ENCODE results near the gene LILRA1.
"Not testable (repeated sequence)": the region's sequence is repeated elsewhere in the genome, so short reads cannot be mapped to it uniquely, and the experiment has no call there.

The LILRA1 gene

DNA sequence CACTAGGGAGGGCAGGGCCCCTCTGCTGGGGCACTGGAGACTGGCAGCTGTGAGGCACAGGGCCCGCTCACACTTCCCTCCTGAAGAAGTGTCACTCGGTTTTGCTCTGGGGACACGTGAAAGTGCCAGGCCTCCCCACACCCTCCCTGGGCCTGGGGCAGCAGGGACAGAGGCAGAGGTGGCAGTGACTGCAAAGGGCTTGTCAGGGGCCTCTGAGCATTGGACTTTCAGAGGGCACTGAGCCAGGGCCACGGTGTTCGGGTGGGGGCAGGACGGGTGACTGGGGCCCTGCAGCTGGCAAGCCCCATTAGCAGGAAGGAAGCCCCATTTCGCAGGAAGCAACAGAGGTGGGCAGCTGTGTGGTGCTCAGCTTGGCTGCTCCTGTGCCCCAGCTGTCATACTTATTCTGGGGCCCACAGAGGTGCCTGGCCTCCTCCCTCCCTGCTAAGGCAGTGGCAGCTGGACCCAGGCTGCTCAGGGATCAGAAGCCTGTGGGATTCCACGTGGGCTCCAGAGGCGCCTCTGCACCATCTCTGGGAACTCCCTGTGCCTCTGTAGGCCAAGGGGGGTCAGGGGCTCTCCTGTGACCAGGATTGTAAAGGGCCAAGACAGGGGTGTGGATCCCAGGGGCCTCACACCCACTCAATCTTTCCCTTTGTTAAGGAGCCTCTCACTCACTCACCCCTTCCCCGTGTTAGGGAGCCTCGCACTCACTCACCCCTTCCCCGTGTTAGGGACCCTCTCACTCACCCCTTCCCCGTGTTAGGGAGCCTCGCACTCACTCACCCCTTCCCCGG lies 31.7 kb downstream of the LILRA1 start:
- not testable (repeated sequence) for DNase-seq (ENCODE audit: low read depth, low spot score)

DNA sequence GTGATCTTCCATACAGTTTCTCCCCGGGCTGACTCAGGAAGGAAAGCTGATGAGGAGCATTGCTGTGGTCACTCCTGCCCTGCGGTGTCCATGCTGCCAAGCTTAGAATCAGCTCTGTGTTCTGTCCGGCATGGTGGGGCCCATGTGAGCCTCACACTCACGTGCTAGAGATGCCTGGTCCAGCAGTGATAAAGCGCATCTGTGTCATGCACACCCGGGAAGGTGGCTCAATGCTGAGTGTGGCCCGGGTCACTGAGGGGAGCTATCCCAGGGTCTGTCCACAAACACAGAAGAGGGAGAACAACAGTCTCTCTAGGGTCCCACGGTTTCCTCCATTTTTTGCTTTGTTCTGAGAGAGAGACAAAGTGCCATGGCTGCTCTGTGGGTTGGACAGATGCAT lies 33.3 kb downstream of the LILRA1 start:
- DNase-seq (ENCODE audit: low read depth, low spot score): no peak

DNA sequence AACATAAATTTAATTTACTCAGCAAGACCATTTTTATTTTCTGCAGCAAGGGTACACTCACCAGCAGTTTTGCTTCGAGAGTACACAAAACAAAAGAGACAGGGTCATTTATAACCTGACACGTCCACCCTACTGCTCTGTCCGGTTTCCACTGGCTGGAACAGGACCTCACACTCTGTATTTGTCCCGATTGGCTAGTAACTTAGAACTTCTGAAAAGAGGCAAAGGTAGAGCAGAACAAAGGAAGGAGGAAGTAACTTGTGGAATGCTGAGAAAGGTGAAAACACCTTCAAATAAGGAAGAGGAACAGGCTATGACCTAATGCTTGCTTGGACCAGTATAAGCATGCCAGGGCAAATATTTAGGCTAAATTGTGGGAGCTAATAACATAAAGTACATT lies 34.5 kb downstream of the LILRA1 start:
- not testable (repeated sequence) for DNase-seq (ENCODE audit: low read depth, low spot score)

DNA sequence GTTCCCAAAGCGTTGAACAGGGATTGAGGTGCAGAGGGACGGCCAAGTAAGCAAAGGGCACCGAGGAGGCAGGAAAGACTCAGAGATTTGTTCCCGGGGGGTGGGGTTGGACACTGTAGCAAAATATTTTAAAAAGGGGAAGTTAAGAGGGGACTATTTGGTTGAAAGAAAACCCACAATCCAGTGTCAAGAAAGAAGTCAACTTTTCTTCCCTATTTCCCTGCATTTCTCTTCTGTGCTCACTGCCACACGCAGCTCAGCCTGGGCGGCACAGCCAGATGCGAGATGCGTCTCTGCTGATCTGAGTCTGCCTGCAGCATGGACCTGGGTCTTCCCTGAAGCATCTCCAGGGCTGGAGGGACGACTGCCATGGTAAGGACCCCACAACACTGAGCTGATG lies 36.8 kb downstream of the LILRA1 start, which contains the start of gene LILRB1:
Gene LILRB1 (plus strand): TSS at position 223 of the 400 bp plus-strand sequence. CDS start 590 bp downstream, outside the sequence.
- DNase-seq (ENCODE audit: low read depth, low spot score): not testable (repeated sequence)

DNA sequence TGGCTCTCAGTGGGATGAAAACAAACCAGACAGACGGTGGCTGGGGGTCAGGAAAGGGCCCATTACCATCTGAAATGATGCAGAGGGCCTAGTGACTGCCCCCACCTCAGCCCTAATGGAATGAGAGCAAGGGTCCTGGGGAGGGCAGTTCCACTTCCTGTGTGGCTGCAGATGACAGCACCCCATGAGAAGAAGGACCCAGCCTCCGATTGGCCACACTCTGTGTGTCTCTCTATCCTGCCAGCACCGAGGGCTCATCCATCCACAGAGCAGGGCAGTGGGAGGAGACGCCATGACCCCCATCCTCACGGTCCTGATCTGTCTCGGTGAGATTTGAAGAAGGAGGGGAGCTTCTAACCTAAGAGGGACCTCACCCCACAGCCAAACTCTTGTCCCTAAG lies 37.4 kb downstream of the LILRA1 start:
- no peak for DNase-seq (ENCODE audit: low read depth, low spot score)

DNA sequence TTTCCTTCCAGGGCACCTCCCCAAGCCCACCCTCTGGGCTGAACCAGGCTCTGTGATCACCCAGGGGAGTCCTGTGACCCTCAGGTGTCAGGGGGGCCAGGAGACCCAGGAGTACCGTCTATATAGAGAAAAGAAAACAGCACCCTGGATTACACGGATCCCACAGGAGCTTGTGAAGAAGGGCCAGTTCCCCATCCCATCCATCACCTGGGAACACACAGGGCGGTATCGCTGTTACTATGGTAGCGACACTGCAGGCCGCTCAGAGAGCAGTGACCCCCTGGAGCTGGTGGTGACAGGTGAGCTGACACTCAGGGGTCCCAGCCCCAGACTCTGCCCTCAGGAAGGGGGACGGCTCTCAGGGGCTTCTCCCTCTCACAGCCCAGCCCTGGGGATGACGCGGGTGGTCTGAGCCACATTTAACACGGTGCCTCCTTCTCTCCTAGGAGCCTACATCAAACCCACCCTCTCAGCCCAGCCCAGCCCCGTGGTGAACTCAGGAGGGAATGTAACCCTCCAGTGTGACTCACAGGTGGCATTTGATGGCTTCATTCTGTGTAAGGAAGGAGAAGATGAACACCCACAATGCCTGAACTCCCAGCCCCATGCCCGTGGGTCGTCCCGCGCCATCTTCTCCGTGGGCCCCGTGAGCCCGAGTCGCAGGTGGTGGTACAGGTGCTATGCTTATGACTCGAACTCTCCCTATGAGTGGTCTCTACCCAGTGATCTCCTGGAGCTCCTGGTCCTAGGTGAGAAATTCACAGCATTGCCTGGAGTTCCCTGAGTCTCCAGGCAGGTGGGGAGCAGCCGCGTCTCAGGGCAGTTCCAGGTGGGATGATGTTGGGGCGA lies 38.3 kb downstream of the LILRA1 start:
- not testable (repeated sequence) for DNase-seq (ENCODE audit: low read depth, low spot score)

DNA sequence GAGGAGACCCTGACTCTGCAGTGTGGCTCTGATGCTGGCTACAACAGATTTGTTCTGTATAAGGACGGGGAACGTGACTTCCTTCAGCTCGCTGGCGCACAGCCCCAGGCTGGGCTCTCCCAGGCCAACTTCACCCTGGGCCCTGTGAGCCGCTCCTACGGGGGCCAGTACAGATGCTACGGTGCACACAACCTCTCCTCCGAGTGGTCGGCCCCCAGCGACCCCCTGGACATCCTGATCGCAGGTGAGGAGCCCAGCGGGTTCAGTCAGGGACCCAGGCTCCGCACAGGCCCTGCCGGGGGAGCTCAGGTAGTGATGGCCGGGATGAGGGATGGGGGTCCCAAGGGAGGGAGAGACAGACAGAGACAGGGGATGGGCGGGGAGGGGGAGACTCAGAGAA lies 39.1 kb downstream of the LILRA1 start:
- not testable (repeated sequence) for DNase-seq (ENCODE audit: low read depth, low spot score)

DNA sequence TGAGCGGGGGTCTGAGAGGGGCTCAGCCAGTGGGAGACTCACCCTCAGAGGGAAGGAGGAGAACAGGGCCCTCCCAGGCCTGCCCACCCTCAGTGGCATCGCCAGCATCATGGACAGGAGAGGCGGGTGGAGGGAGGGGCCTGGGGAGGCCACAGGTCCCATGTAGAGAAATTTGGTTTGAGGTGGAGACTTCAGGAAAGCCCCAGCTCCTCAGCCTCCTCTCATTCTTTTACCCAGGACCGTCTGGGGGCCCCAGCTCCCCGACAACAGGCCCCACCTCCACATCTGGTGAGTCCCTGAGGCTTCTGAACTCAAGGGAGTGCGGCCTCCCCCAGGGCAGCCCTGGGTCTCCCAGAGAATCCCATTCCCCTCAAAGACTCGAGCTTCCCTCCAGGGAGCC lies 40.0 kb downstream of the LILRA1 start:
- DNase-seq (ENCODE audit: low read depth, low spot score): no peak

DNA sequence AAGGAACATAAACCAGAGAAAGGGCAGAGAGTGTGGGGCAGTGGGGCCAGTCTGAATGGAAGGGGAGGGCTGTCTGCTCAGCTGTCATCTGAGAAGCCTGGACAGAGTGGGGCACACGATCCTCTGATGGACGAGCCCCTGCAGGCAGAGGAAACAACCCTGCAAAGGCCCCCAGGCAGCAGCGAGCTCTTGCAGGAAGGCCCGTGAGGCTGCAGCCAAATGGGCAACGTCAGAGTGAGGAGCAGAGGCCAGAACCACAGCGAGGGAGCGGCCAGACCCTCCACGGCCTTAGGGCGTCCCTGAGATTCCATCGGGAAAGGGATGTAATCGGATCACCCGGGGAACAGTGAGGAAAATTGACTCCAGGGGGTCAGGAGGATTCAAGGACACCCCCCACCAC lies 42.6 kb downstream of the LILRA1 start:
- peak; percentile 30 for DNase-seq (ENCODE audit: low read depth, low spot score)

DNA sequence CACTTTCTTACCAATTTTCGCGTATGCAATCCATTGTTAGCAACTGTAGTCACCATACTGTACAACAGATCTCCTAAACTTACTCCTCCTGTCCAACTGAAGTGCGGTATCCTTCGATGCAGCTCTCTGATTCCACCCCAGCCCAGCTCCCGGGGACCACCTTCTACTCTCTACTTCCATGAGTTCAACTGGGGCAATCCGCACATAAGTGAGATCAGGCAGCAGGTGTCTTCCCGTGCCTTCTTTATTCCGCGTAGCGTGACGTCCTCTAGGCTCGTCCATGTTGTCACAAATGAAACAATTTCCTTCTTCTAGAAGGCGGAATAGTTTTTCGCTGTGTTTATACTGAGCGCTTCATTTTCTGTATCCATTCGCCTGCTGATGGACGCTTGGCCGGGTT lies 45.3 kb downstream of the LILRA1 start:
- no peak for DNase-seq (ENCODE audit: low read depth, low spot score)

DNA sequence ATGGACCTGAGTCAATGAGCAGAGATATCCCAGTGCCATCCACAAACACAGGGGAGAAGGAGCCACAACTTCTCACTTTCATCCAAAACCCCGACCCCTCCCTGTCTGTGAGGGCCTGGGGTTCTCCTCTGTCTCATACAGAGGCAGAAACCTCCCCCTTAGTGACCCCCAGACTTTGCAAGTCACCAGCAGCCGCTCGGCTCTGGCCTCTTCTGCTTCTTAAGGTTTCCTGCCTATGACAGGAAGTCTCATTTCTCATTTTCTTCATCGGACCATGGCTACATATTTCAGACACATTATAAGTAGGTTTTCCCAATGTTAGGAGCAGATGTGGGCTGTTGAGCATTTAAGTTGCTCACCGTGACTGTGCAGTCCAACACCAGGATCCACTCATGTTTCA lies 49.5 kb downstream of the LILRA1 start:
- not testable (repeated sequence) for DNase-seq (ENCODE audit: low read depth, low spot score)

DNA sequence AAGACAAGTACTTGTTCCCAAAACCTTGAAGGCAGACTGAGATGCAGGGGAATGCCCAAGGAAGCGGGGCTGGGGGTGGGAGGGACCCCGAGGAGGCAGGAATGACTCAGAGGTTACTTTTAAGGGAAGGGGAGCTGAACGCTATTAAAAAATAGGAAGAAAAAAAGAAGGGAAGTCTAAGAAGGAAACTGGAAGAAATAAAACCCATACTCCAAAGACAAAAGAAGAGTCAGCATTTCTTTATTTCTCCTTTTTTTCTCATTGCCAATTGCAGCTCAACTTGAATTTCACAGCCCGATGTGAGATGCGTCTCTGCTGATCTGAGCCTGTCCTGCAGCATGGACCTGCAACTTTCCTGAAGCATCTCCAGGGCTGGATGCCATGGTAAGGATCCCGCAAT lies 50.2 kb downstream of the LILRA1 start:
- not testable (repeated sequence) for DNase-seq (ENCODE audit: low read depth, low spot score)

DNA sequence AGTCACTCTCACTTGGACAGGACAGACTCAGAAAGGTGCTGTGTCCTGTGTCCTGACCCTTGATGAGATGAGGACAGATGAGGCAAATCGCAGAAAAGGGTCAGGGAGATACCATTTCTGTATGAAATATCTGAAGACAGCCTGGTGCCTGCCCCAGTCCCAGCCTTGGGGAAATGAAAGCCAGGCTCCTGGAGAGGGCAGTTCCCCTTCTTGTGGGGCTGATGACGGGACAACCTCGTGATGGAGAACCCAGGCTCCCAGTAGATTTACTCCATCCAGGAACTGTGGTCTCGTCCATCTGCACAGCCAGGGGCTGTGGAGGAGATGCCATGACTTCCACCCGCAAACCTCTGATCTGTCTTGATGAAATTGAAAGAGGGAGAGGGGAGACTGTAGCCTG lies 50.6 kb downstream of the LILRA1 start:
- no peak for DNase-seq (ENCODE audit: low read depth, low spot score)

DNA sequence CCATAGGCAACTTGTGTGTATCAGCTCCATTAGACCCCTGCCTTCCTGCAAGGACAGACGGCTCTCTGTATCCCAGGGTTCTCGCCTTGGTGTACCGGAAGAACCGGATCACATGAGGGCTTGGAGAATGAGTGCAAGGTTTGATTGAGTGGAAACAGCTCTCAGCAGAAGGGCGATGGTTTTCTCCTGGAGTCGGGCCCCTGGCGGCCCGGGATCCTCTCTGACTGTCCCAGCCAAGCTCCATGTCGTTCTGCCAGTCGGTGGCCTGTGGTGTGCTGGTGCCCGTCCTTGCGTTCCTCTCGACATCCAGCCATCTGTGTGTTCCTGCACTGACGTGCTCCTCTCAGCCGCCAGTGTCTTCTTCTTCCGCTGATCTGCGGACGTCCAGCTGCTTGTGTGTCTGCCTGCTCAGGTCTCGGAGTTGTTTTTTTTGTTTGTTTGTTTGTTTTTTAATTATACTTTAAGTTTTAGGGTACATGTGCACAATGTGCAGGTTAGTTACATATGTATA lies 53.0 kb downstream of the LILRA1 start:
- no peak for DNase-seq (ENCODE audit: low read depth, low spot score)

DNA sequence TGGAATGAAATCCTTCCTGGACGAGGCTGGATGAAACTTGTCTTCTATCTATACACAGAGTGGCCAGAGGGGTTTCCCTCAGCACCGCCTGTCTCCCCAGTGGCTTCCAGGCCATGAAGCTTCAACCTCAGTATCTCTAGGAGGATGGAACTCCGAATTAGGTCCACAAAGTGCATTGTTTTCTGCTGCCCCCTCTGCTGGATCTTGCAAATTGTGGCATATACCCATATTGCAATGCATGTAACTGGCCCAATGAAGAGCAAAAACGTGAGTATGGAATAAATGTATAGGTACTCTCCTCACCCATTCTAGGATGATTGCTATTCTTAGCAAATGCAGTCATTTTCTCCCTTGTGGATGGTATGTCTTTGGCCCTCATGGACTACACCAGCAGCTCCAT lies 54.7 kb downstream of the LILRA1 start:
- no peak for DNase-seq (ENCODE audit: low read depth, low spot score)

DNA sequence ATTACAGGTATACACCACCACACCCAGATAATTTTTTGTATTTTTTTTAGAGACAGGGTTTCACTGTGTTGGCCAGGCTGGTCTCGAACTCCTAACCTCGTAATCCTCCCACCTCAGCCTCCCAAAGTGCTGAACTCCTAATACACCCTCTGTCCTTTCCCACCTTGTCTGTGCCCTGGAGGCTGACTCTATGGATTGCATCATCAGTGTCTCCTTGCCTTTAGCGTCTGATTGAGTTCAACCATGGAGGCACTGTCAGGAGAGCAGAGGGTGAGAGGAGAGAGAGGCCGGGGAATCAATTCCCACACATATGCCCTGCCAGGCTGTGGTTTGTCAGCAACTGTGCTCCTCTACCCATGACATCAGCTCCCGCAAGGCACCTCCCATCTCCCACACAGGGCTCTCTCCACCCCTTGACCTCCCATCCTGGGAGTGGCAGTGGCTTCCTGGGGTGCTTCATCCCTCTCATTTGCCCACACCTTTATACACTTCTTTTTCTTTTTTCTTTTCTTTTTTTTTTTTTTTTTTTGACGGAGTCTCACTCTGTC lies 56.8 kb downstream of the LILRA1 start:
- no peak for DNase-seq (ENCODE audit: low read depth, low spot score)
